ENCODE measurements around the gene RYR1. TPM values are rescaled to one million over a fixed set of nuclear protein-coding genes. Genes with fewer than 3 reads are reported as not detected.

RYR1 gene
- total RNA-seq, 1 donor from 2014 or later: 0.32 TPM

GRCh38 chr19:38542040-38542439, 108.5 kb downstream of the RYR1 start:
- Histone ChIP-seq H3K4me1 (ENCODE audit: insufficient read depth, low read length) (peaks cover 7% of the 10 kb centered on the region), H3K9me3 (ENCODE audit: insufficient read depth, low read depth, low read length) (no peaks in the 10 kb centered on the region), H3K4me2 (ENCODE audit: low read length) (no peak overlapping the region), H3K27me3 (ENCODE audit: insufficient read depth, low read length) (no peaks in the 10 kb centered on the region), H3K79me2 (ENCODE audit: insufficient read depth, low read length) (no peaks in the 10 kb centered on the region), H3K4me3 (ENCODE audit: insufficient read depth, low read depth, low read length) (no peak overlapping the region), H3K36me3 (ENCODE audit: insufficient read depth, low read length) (no peaks in the 10 kb centered on the region), H3K27ac (ENCODE audit: low read depth, low read length) (no peak overlapping the region), H4K20me1 (ENCODE audit: insufficient read depth, low read length) (no peaks in the 10 kb centered on the region), H3K9ac (ENCODE audit: low read length) (no peak overlapping the region), H2AFZ (ENCODE audit: low read depth, low read length) (no peak overlapping the region)
- H3K27ac Mint-ChIP-seq (ENCODE audit: unreplicated experiment): no peak overlapping the region
- FAIRE-seq (no peak), DNase-seq (ENCODE audit: low read depth) (no peak)
- peaks cover 10% of the 10 kb centered on the region for H3K4me1 Mint-ChIP-seq (ENCODE audit: low read depth, unreplicated experiment)
- H3K9me3 Mint-ChIP-seq (ENCODE audit: unreplicated experiment): peaks cover 4% of the 10 kb centered on the region
- H3K36me3 Mint-ChIP-seq (ENCODE audit: low read depth, unreplicated experiment): no peaks in the 10 kb centered on the region
- TF ChIP-seq, protein P1, sequence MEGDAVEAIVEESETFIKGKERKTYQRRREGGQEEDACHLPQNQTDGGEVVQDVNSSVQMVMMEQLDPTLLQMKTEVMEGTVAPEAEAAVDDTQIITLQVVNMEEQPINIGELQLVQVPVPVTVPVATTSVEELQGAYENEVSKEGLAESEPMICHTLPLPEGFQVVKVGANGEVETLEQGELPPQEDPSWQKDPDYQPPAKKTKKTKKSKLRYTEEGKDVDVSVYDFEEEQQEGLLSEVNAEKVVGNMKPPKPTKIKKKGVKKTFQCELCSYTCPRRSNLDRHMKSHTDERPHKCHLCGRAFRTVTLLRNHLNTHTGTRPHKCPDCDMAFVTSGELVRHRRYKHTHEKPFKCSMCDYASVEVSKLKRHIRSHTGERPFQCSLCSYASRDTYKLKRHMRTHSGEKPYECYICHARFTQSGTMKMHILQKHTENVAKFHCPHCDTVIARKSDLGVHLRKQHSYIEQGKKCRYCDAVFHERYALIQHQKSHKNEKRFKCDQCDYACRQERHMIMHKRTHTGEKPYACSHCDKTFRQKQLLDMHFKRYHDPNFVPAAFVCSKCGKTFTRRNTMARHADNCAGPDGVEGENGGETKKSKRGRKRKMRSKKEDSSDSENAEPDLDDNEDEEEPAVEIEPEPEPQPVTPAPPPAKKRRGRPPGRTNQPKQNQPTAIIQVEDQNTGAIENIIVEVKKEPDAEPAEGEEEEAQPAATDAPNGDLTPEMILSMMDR (IDR thresholded peaks at IDR 0.05; ENCODE audit: insufficient read depth, low read depth, low read length): no peak
- no peak for TF ChIP-seq EZH2 (IDR thresholded peaks at IDR 0.05; ENCODE audit: insufficient read depth, low read length)
- H3K27me3 Mint-ChIP-seq (ENCODE audit: low read depth, unreplicated experiment): peaks cover under 1% of the 10 kb centered on the region
- no peak overlapping the region for H3K4me3 Mint-ChIP-seq (ENCODE audit: unreplicated experiment)

DNA sequence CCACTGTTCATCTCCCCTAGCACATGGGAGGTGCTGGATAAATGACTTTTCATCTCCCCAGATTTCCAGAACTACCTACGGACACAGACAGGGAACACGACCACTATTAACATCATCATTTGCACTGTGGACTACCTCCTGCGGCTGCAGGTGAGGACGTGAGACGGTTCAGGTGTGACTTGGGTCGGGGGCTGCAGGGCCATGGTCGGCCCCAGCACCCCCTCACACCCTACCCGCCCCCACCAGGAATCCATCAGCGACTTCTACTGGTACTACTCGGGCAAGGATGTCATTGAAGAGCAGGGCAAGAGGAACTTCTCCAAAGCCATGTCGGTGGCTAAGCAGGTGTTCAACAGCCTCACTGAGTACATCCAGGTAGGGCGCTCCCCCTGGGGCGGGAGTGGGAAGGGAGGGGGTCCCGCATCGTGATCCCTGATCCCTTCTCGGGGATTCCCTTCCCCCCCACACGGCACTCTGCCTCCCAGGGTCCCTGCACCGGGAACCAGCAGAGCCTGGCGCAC, 109.9 kb downstream of the RYR1 start:
- Histone ChIP-seq H3K9me3 (ENCODE audit: insufficient read depth, low read depth, low read length) (no peaks in the 10 kb centered on the region), H2AFZ (ENCODE audit: low read depth, low read length) (no peak overlapping the region), H3K27me3 (ENCODE audit: insufficient read depth, low read length) (no peaks in the 10 kb centered on the region), H3K36me3 (ENCODE audit: insufficient read depth, low read length) (no peaks in the 10 kb centered on the region), H3K4me2 (ENCODE audit: low read length) (peak overlapping the region; percentile 77), H3K79me2 (ENCODE audit: insufficient read depth, low read length) (no peaks in the 10 kb centered on the region), H3K4me1 (ENCODE audit: insufficient read depth, low read length) (peaks cover 7% of the 10 kb centered on the region), H3K4me3 (ENCODE audit: insufficient read depth, low read depth, low read length) (no peak overlapping the region), H4K20me1 (ENCODE audit: insufficient read depth, low read length) (no peaks in the 10 kb centered on the region), H3K27ac (ENCODE audit: low read depth, low read length) (no peak overlapping the region), H3K9ac (ENCODE audit: low read length) (no peak overlapping the region)
- Mint-ChIP-seq H3K4me3 (ENCODE audit: unreplicated experiment) (no peak overlapping the region), H3K9me3 (ENCODE audit: unreplicated experiment) (peaks cover 2% of the 10 kb centered on the region), H3K27me3 (ENCODE audit: low read depth, unreplicated experiment) (no peaks in the 10 kb centered on the region), H3K27ac (ENCODE audit: unreplicated experiment) (no peak overlapping the region), H3K4me1 (ENCODE audit: low read depth, unreplicated experiment) (peaks cover 10% of the 10 kb centered on the region), H3K36me3 (ENCODE audit: low read depth, unreplicated experiment) (no peaks in the 10 kb centered on the region)
- DNase-seq (ENCODE audit: low read depth): no peak
- no peak for FAIRE-seq
- no peak for TF ChIP-seq EZH2 (IDR thresholded peaks at IDR 0.05; ENCODE audit: insufficient read depth, low read length)
- TF ChIP-seq, protein P1 (IDR thresholded peaks at IDR 0.05; ENCODE audit: insufficient read depth, low read depth, low read length): no peak

DNA sequence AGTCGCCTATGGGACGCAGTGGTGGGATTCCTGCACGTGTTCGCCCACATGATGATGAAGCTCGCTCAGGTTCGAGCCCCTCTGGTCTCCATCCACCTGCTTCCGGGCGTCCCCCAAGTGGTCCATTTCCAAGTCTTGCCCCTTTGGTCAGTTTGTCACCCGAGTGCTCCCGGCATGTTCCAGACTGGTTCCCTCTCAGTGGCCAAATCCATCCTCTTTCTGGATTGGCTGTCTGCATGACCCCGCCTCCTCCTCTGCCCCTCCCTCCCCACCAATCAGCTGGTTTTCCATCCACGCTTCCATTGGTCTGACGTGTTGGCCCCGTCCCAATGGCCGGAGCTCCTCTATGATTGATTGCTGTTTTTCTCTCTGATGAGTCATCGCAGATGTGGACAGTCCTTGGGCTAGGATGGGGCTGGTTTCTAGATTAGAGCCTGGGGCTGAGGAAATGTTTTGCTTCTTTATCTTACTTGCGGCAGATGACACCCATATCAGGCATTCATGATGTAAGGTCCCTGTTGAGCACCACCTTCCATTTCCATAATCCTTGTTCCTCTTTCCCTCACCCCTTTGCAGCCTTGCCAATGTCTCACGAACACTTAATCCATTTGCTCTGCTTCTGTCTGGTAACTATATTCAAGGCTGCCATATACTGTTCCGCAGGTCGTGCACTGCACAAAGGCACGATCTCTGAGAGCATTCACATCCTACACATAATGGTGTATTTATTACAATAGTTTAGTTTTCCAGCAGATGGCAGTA, 110.5 kb downstream of the RYR1 start:
- H3K4me1 ChIP-seq (ENCODE audit: insufficient read depth, low read length): peaks cover 7% of the 10 kb centered on the region
- peak; percentile 72 for FAIRE-seq
- peak overlapping the region; percentile 77 for H3K4me2 ChIP-seq (ENCODE audit: low read length)
- Mint-ChIP-seq H3K4me1 (ENCODE audit: low read depth, unreplicated experiment) (peaks cover 10% of the 10 kb centered on the region), H3K4me3 (ENCODE audit: unreplicated experiment) (no peak overlapping the region), H3K36me3 (ENCODE audit: low read depth, unreplicated experiment) (no peaks in the 10 kb centered on the region), H3K9me3 (ENCODE audit: unreplicated experiment) (peaks cover 2% of the 10 kb centered on the region), H3K27ac (ENCODE audit: unreplicated experiment) (no peak overlapping the region), H3K27me3 (ENCODE audit: low read depth, unreplicated experiment) (no peaks in the 10 kb centered on the region)
- H3K27ac ChIP-seq (ENCODE audit: low read depth, low read length): peak overlapping the region; percentile 44
- no peaks in the 10 kb centered on the region for H3K36me3 ChIP-seq (ENCODE audit: insufficient read depth, low read length)
- peak; percentile 81 for DNase-seq (ENCODE audit: low read depth)
- TF ChIP-seq EZH2 (IDR thresholded peaks at IDR 0.05; ENCODE audit: insufficient read depth, low read length): no peak
- TF ChIP-seq, protein P1 (IDR thresholded peaks at IDR 0.05; ENCODE audit: insufficient read depth, low read depth, low read length): peak; percentile 63
- H3K4me3 ChIP-seq (ENCODE audit: insufficient read depth, low read depth, low read length): no peak overlapping the region
- H3K9ac ChIP-seq (ENCODE audit: low read length): peak overlapping the region; percentile 43
- no peaks in the 10 kb centered on the region for H4K20me1 ChIP-seq (ENCODE audit: insufficient read depth, low read length)
- no peak overlapping the region for H2AFZ ChIP-seq (ENCODE audit: low read depth, low read length)
- H3K79me2 ChIP-seq (ENCODE audit: insufficient read depth, low read length): no peaks in the 10 kb centered on the region
- H3K27me3 ChIP-seq (ENCODE audit: insufficient read depth, low read length): no peaks in the 10 kb centered on the region
- no peaks in the 10 kb centered on the region for H3K9me3 ChIP-seq (ENCODE audit: insufficient read depth, low read depth, low read length)

All from astrocyte (in vitro differentiated cells and primary cell).